ENCODE data around the gene MACROD1. TPM values are rescaled to one million over a fixed set of nuclear protein-coding genes. Genes with fewer than 3 reads are reported as not detected.

MACROD1 gene
- total RNA-seq, 1 donor: 17.7 TPM

- Histone ChIP-seq H3K4me3 (ENCODE audit: insufficient read depth, low read length) (no peak overlapping the region), H3K27ac (ENCODE audit: low read depth, low read length) (no peak overlapping the region), H4K20me1 (ENCODE audit: insufficient read depth, low read length) (peaks cover 7% of the 10 kb centered on the region), H2AFZ (ENCODE audit: low read length) (no peak overlapping the region), H3K4me1 (ENCODE audit: insufficient read depth, low read length) (no peaks in the 10 kb centered on the region), H3K4me2 (ENCODE audit: insufficient read depth, low read length) (no peak overlapping the region), H3K27me3 (ENCODE audit: insufficient read depth, low read length) (no peaks in the 10 kb centered on the region), H3K36me3 (ENCODE audit: insufficient read depth, low read length) (no peaks in the 10 kb centered on the region), H3K9me3 (ENCODE audit: low read depth, low read length) (no peaks in the 10 kb centered on the region), H3K79me2 (ENCODE audit: insufficient read depth, low read length) (no peaks in the 10 kb centered on the region)
- DNase-seq (ENCODE audit: insufficient read length, low spot score, missing footprints): no peak
- no peak for TF ChIP-seq CTCF (IDR thresholded peaks at IDR 0.05; ENCODE audit: extremely low read depth, low read depth, low read length)
Measured at GRCh38 chr11:64044730-64045393, 121.1 kb downstream of the MACROD1 start.

DNA sequence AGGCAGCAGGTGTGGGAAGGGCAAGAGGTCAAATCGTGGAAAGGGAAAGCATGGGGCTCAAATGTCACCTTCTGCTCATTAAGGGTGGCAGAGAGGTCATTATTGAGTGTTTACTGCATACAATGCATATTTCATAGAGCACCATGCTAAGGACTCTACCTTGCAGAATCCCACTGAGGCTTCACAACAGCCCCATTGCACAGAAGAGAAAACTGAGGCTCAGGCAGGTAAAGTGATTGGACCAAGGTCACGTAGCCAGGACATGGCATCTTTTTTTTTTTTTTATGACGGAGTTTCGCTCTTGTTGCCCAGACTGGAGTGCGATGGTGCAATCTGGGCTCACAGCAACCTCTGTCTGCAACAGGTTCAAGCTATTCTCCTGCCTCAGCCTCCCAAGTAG, 122.4 kb downstream of the MACROD1 start:
- H3K36me3 ChIP-seq (ENCODE audit: insufficient read depth, low read length): no peaks in the 10 kb centered on the region
- H3K4me3 ChIP-seq (ENCODE audit: insufficient read depth, low read length): no peak overlapping the region
- no peak overlapping the region for H2AFZ ChIP-seq (ENCODE audit: low read length)
- H3K27me3 ChIP-seq (ENCODE audit: insufficient read depth, low read length): no peaks in the 10 kb centered on the region
- H3K27ac ChIP-seq (ENCODE audit: low read depth, low read length): no peak overlapping the region
- H3K4me1 ChIP-seq (ENCODE audit: insufficient read depth, low read length): no peaks in the 10 kb centered on the region
- no peak for DNase-seq (ENCODE audit: insufficient read length, low spot score, missing footprints)
- peaks cover 10% of the 10 kb centered on the region for H4K20me1 ChIP-seq (ENCODE audit: insufficient read depth, low read length)
- no peak overlapping the region for H3K4me2 ChIP-seq (ENCODE audit: insufficient read depth, low read length)
- no peaks in the 10 kb centered on the region for H3K79me2 ChIP-seq (ENCODE audit: insufficient read depth, low read length)
- no peaks in the 10 kb centered on the region for H3K9me3 ChIP-seq (ENCODE audit: low read depth, low read length)
- no peak for TF ChIP-seq CTCF (IDR thresholded peaks at IDR 0.05; ENCODE audit: extremely low read depth, low read depth, low read length)

GRCh38 chr11:64042301-64042700, 123.6 kb downstream of the MACROD1 start:
- TF ChIP-seq CTCF (IDR thresholded peaks at IDR 0.05; ENCODE audit: extremely low read depth, low read depth, low read length): no peak
- H4K20me1 ChIP-seq (ENCODE audit: insufficient read depth, low read length): peaks cover 15% of the 10 kb centered on the region
- no peaks in the 10 kb centered on the region for H3K4me1 ChIP-seq (ENCODE audit: insufficient read depth, low read length)
- no peak overlapping the region for H3K27ac ChIP-seq (ENCODE audit: low read depth, low read length)
- no peaks in the 10 kb centered on the region for H3K27me3 ChIP-seq (ENCODE audit: insufficient read depth, low read length)
- no peaks in the 10 kb centered on the region for H3K36me3 ChIP-seq (ENCODE audit: insufficient read depth, low read length)
- H2AFZ ChIP-seq (ENCODE audit: low read length): no peak overlapping the region
- no peak for DNase-seq (ENCODE audit: insufficient read length, low spot score, missing footprints)
- H3K79me2 ChIP-seq (ENCODE audit: insufficient read depth, low read length): no peaks in the 10 kb centered on the region
- H3K4me2 ChIP-seq (ENCODE audit: insufficient read depth, low read length): no peak overlapping the region
- H3K9me3 ChIP-seq (ENCODE audit: low read depth, low read length): no peaks in the 10 kb centered on the region
- no peak overlapping the region for H3K4me3 ChIP-seq (ENCODE audit: insufficient read depth, low read length)

GRCh38 chr11:64041846-64042245, 124.1 kb downstream of the MACROD1 start:
- Histone ChIP-seq H3K27ac (ENCODE audit: low read depth, low read length) (no peak overlapping the region), H4K20me1 (ENCODE audit: insufficient read depth, low read length) (peaks cover 15% of the 10 kb centered on the region), H3K4me2 (ENCODE audit: insufficient read depth, low read length) (no peak overlapping the region), H3K4me3 (ENCODE audit: insufficient read depth, low read length) (no peak overlapping the region), H3K36me3 (ENCODE audit: insufficient read depth, low read length) (no peaks in the 10 kb centered on the region), H2AFZ (ENCODE audit: low read length) (no peak overlapping the region), H3K27me3 (ENCODE audit: insufficient read depth, low read length) (peaks cover 2% of the 10 kb centered on the region), H3K4me1 (ENCODE audit: insufficient read depth, low read length) (no peaks in the 10 kb centered on the region), H3K9me3 (ENCODE audit: low read depth, low read length) (no peaks in the 10 kb centered on the region), H3K79me2 (ENCODE audit: insufficient read depth, low read length) (no peaks in the 10 kb centered on the region)
- no peak for TF ChIP-seq CTCF (IDR thresholded peaks at IDR 0.05; ENCODE audit: extremely low read depth, low read depth, low read length)
- DNase-seq (ENCODE audit: insufficient read length, low spot score, missing footprints): no peak
